K562 (cell line): ENCODE results near the gene AK2. TPM values are rescaled to one million over a fixed set of nuclear protein-coding genes. Genes with fewer than 3 reads are reported as not detected.

Experiments
- CBFA2T2 ChIP-seq: fragments of 450-650 bp; conservative IDR thresholded peaks from 2 replicates; pipeline ENCODE4 v1.6.1; 2017; ENCODE audit warnings: mild to moderate bottlenecking
- FOXK2 ChIP-seq, 2 experiments: fragments of 450-650 bp; IDR thresholded peaks in 1 of 2; conservative IDR thresholded peaks in 1 of 2; 2 replicates each; pipeline ENCODE4 v1.6.1; 2016; ENCODE audit warnings: low read depth in 2 of 2, mild to moderate bottlenecking in 1 of 2
- MAX ChIP-seq: sonication (generic); formaldehyde crosslinking; IDR thresholded peaks from 2 replicates; pipeline ENCODE4 v1.9.0; 2022; ENCODE audit warnings: mild to moderate bottlenecking, missing genetic modification reagents
- MNT ChIP-seq, 2 experiments: fragments of 450-650 bp; conservative IDR thresholded peaks; 2 replicates each; pipeline ENCODE4 v1.6.1; 2017; ENCODE audit warnings: mild to moderate bottlenecking in 2 of 2, moderate library complexity in 2 of 2
- NR2F6 ChIP-seq: fragments of 450-650 bp; formaldehyde crosslinking; IDR thresholded peaks from 2 replicates; pipeline ENCODE4 v1.4.0; 2020; ENCODE audit warnings: mild to moderate bottlenecking
- OTX1 ChIP-seq: fragments of 450-650 bp; formaldehyde crosslinking; IDR thresholded peaks from 2 replicates; pipeline ENCODE4 v1.4.0; 2022; ENCODE audit warnings: mild to moderate bottlenecking
- REST ChIP-seq, 2 experiments: fragments of 450-650 bp; formaldehyde crosslinking in 1 of 2; IDR thresholded peaks; 2 replicates each; pipeline versions ENCODE4 v1.4.0 to v1.6.1; 2014 to 2020; ENCODE audit warnings: mild to moderate bottlenecking in 2 of 2, borderline replicate concordance in 1 of 2, low read depth in 1 of 2
- RFX5 ChIP-seq: IDR thresholded peaks from 2 replicates; pipeline ENCODE4 v1.6.1; 2011; ENCODE audit warnings: low read depth, mild to moderate bottlenecking, improper control_type of control experiment, low read length
- USF2 ChIP-seq: sonication (generic); formaldehyde crosslinking; IDR thresholded peaks from 2 replicates; pipeline ENCODE4 v1.5.0; 2020; ENCODE audit warnings: missing genetic modification reagents
- ZBTB26 ChIP-seq: fragments of 450-650 bp; formaldehyde crosslinking; IDR thresholded peaks from 2 replicates; pipeline ENCODE4 v1.4.0; 2022; ENCODE audit warnings: missing genetic modification characterization
- polyA plus RNA-seq, 8 experiments: library from polyadenylated mRNA; depleted of rRNA in 4 of 8; stranded (reverse) in 5 of 8; unstranded in 3 of 8; fragments of >200 nt; fragmentation: Nextera tagmentation in 2 of 8; fragmentation: Illumina TruSeq in 1 of 8; extraction: Ambion mirVana in 2 of 8; extraction: Trizol in 1 of 8; gene quantifications; 2 replicates each; pipeline versions ENCODE4 v1.2.1 to v1.2.3, GENCODE V29; 2011 to 2014; ENCODE audit warnings: inconsistent platforms in 1 of 8, missing spikeins in 1 of 8
- total RNA-seq, 7 experiments: library from RNA; depleted of rRNA in 6 of 7; stranded (reverse); fragments of >200 nt in 6 of 7; fragmentation: Illumina TruSeq in 2 of 7; extraction: Trizol in 2 of 7; gene quantifications; 2 replicates each; pipeline versions ENCODE4 v1.2.1 to v1.2.3, GENCODE V29; 2011 to 2021; ENCODE audit warnings: low replicate concordance in 1 of 7

Gene AK2
- total and polyA plus RNA-seq, 9 of the 15 experiments (the other 6 are each of a cell fraction or from before 2014, with no cell fraction given) = 105 to 1,050 (median 509) TPM

- TF ChIP-seq MNT (conservative IDR thresholded peaks at IDR 0.05) = no peak
- 0 out of 4 replicates have a peak, but pooled peaks of 1 of the 2 experiments have one; percentile 23 for TF ChIP-seq FOXK2 (conservative IDR thresholded peaks at IDR 0.05 in 1 of 2, IDR thresholded peaks at IDR 0.05 in 1 of 2; ENCODE audit: low read depth in 2 of 2)
- peak; percentile 94 for TF ChIP-seq USF2 (CRISPR knock-in tag)
- TF ChIP-seq RFX5 = no peak
- peak; percentile 38; the same call in 1 of the 2 replicates for TF ChIP-seq CBFA2T2
- no peak for TF ChIP-seq OTX1
- TF ChIP-seq REST (IDR thresholded peaks at IDR 0.05; ENCODE audit: borderline replicate concordance) = peak; percentile 35; the same call in 1 of the 2 replicates
- TF ChIP-seq REST (CRISPR knock-in tag; IDR thresholded peaks at IDR 0.05; ENCODE audit: low read depth) = no peak
- TF ChIP-seq ZBTB26 (CRISPR knock-in tag) = no peak
- no peak for TF ChIP-seq NR2F6 (CRISPR knock-in tag)
- peak; percentile 41; the same call in 1 of the 2 replicates for TF ChIP-seq MAX (CRISPR knock-in tag)
Measured at GRCh38 chr1:33045246-33045645, 8.6 kb upstream of the AK2 start (continued).
